Effector memory CD4-positive, alpha-beta T cell (primary cell): Measurements from ENCODE around the gene NCBP1.
A peak's percentile ranks its signal among the peaks of the same experiment; 100 is the strongest.
"Not testable (repeated sequence)": the region's sequence is repeated elsewhere in the genome, so short reads cannot be mapped to it uniquely, and the experiment has no call there.

Source experiments
- DNase-seq, 3 donors: peaks; one replicate each; pipeline ENCODE4 v3.0.0-alpha.2; 2020
- H3K27ac ChIP-seq: 2 replicates; pipeline ENCODE4 v1.7.0; 2013; ENCODE audit warnings: mild to moderate bottlenecking, low read length, moderate library complexity; ENCODE audit not compliant: insufficient read depth, poor library complexity, severe bottlenecking
- H3K27me3 ChIP-seq: replicated peaks from 2 replicates; pipeline ENCODE4 v1.7.0; 2013; ENCODE audit warnings: mild to moderate bottlenecking, low read length; ENCODE audit not compliant: insufficient read depth, control insufficient read depth, poor library complexity, severe bottlenecking
- H3K36me3 ChIP-seq: 2 replicates; pipeline ENCODE4 v1.7.0; 2013; ENCODE audit warnings: mild to moderate bottlenecking, low read length, moderate library complexity; ENCODE audit not compliant: control insufficient read depth, insufficient read depth
- H3K4me1 ChIP-seq: 2 replicates; pipeline ENCODE4 v1.7.0; 2013; ENCODE audit warnings: low read length, mild to moderate bottlenecking; ENCODE audit not compliant: control insufficient read depth, insufficient read depth, poor library complexity, severe bottlenecking
- H3K4me3 ChIP-seq: 2 replicates; pipeline ENCODE4 v1.7.0; 2013; ENCODE audit warnings: low read length, low read depth, mild to moderate bottlenecking; ENCODE audit not compliant: insufficient read depth, poor library complexity, severe bottlenecking
- H3K9me3 ChIP-seq: 2 replicates; pipeline ENCODE4 v1.7.0; 2013; ENCODE audit warnings: mild to moderate bottlenecking, low read length, moderate library complexity; ENCODE audit not compliant: control insufficient read depth

The NCBP1 gene

DNA sequence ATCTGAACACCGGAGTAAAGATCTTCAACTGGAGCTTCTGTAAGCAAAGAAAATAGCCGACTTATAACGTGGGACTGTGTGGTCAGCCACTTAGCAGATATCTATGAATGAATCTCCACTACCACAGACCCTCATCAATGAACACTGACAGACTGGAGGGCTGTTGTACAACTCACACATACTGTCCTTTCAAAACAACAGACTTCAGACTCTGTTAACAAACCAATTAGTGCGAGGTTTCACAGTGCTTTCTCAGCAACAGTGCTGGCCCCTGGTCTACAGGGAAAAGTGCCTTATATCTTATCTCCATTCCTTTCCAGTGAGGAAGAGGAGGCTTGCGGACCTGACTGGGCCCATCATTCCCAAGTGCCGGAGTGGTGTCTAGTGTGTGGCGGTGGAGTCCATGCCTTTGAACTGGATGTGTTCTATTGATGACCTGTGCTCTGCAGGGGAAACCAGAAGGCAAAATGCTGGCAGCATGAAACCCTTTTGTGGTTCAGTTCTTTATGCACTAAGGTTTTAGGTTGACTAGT, 34.2 kb upstream of the NCBP1 start:
- no peak for DNase-seq
- Histone ChIP-seq H3K27ac (no peak overlapping the region), H3K36me3 (peaks cover 34% of the 10 kb centered on the region), H3K27me3 (no peaks in the 10 kb centered on the region), H3K4me1 (no peaks in the 10 kb centered on the region), H3K9me3 (no peaks in the 10 kb centered on the region), H3K4me3 (no peak overlapping the region)

DNA sequence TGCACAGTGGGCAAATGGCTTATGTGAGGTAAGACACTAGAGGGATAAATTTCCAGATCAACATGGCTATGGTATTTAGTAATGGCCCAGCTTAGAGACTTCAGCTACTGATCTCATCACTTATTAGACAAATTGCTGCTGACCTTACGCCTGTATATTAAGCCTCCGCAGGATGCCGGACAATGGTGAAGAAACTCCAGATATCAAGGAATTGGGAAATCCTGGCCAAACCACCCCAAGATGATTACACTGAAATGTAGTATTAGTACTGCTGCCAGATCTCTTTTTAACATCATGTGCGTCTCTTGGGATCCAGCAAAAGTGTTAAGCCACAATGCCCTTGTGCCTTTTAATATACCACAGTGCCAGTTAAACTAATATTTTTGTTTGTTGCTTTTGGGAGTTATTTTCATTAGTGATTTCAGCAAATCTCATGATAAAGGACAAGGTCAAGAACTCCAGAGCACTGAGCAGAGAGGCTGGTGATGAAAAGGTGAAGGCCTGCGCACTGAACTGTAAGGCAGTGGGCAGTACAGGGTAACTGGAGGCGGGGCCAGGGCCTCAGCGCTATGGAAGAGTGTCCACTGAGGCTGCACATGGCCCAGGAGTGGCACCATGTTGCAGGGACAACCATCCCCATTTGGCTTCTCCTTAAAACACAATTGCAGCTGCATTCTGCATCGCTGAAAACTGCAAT, 32.9 kb upstream of the NCBP1 start:
- Histone ChIP-seq H3K27me3 (no peaks in the 10 kb centered on the region), H3K36me3 (peaks cover 47% of the 10 kb centered on the region), H3K27ac (no peak overlapping the region), H3K9me3 (no peaks in the 10 kb centered on the region), H3K4me3 (no peak overlapping the region), H3K4me1 (no peaks in the 10 kb centered on the region)
- DNase-seq, result no peak

DNA sequence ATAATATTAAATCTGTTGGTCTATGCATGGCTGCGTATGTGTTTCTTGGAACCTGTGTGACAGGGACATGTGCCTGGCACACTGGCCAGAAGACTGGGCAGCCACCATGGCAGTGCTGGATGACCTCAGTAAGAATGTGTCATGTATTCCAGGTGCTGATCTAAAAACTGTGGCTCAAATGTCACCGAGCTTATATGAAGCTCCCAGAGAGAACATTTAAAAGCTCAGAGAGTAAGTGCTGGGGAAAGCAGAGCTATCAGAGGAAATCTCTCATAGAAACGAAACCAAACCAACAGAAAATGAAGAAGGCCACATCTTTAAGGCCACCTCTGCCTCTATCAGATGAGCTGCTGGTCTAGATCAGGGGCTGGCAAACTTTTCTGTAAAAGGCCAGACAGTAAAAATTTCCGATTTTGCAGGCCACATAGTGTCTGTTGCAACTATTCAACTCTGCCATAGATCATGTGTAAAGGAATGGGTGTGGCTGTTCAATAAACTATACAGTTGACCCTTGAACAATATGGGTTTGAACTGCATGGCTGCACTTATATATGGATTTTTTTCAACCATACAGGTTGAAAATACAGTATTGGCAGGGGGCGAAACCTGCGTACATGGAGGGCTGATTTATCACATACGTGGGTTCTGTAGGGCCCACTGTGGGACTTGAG, 32.3 kb upstream of the NCBP1 start:
- H3K27ac ChIP-seq, result no peak overlapping the region
- no peak overlapping the region for H3K4me3 ChIP-seq
- no peaks in the 10 kb centered on the region for H3K4me1 ChIP-seq
- DNase-seq, result no peak
- peaks cover 52% of the 10 kb centered on the region for H3K36me3 ChIP-seq
- H3K9me3 ChIP-seq, result no peaks in the 10 kb centered on the region
- no peaks in the 10 kb centered on the region for H3K27me3 ChIP-seq

DNA sequence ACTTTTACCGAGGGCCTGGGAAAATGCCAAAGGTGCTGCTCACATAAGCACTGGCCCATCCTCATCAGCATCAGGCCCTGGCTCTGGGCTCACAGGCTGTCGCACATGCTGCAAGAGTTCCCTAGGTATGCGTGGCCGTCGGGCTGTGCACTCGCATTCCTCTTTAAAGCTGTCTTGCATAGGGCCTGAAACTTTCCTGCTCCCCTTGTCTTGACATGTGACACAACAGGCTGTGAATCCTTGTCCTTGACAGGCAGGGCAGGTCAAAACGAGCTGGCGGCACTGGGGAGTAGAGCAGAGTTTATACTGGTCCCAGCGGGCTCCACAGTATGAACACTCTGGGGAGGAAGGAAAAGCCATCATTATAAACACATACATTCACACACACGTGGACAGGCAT, 31.2 kb upstream of the NCBP1 start:
- peaks cover 58% of the 10 kb centered on the region for H3K36me3 ChIP-seq

DNA sequence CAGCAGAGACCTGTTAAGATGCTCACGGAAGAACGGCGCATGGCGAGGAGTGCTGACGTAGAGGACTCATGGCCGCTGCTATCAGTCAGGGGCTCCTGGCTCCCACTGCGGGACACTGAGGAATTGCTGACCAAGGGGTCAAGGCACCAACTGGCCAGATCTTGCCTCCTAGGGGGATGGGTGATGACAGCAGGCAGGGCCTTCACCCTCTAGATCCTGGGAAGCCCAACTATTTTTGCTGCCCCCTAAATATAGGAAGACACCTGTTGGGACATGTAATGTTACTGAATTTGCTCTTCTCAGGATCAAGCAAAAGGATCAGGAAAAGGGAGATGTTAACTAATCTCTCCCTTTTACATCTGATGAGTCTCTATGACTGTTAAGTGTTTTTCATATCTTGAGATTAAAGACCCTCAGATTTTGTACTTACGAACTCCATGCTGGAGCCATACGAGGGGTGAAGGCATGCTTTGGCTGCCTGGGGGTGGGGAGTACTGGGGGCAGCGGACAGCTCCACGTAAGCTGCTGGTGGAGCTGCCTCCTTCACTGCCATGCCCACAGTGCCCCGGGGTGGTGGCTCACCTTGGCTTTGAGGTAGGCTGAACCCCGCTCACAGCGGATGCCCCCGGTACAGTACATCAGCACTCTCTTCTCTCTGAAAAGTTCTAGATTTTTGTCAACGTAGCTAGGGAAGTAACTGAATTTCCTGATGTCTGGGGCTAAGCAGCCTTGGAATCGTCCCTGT, 28.5 kb upstream of the NCBP1 start:
- H3K27ac ChIP-seq, result no peak overlapping the region
- H3K27me3 ChIP-seq, result no peaks in the 10 kb centered on the region
- no peak for DNase-seq
- no peaks in the 10 kb centered on the region for H3K4me1 ChIP-seq
- H3K4me3 ChIP-seq, result no peak overlapping the region
- no peaks in the 10 kb centered on the region for H3K9me3 ChIP-seq
- peaks cover 59% of the 10 kb centered on the region for H3K36me3 ChIP-seq

More for the DNA sequence above, 31.2 kb upstream of the NCBP1 start:
- no peaks in the 10 kb centered on the region for H3K9me3 ChIP-seq
- H3K27ac ChIP-seq, result no peak overlapping the region
- H3K4me3 ChIP-seq, result no peak overlapping the region
- DNase-seq, result no peak
- no peaks in the 10 kb centered on the region for H3K4me1 ChIP-seq
- no peaks in the 10 kb centered on the region for H3K27me3 ChIP-seq

DNA sequence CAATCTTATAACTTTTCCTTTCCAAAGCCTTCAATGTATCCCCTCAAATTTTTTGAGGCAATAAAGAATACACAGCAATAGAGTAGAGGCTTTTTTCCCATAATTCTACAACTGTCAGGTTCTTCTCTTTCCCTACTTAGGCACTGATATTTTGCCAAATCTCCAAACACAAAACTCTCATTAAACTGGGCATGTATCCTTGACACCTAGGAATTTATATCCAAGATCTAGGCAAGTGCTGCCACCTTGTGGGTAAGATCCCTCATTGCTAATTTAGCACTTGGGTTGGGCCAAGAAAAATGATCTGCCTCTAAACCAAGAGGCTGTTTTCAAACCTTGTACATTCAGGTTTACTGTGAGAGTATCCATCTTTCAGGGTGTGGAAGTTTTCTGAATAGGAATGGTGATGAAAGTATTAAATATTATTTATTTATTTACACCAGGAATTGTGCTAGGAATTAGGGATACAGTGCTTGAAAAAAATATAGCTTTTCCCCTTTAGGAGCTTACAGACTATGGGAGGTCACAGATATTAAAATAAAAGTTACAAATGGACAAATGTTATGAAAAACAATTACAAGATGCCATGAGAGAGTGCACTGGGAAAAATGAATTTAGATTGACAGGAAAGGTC, 18.1 kb upstream of the NCBP1 start:
- Histone ChIP-seq H3K4me1 (no peaks in the 10 kb centered on the region), H3K27ac (no peak overlapping the region), H3K27me3 (no peaks in the 10 kb centered on the region), H3K9me3 (no peaks in the 10 kb centered on the region), H3K36me3 (peaks cover 6% of the 10 kb centered on the region), H3K4me3 (no peak overlapping the region)
- DNase-seq, result peak; percentile 16 to 51 (median 19)

DNA sequence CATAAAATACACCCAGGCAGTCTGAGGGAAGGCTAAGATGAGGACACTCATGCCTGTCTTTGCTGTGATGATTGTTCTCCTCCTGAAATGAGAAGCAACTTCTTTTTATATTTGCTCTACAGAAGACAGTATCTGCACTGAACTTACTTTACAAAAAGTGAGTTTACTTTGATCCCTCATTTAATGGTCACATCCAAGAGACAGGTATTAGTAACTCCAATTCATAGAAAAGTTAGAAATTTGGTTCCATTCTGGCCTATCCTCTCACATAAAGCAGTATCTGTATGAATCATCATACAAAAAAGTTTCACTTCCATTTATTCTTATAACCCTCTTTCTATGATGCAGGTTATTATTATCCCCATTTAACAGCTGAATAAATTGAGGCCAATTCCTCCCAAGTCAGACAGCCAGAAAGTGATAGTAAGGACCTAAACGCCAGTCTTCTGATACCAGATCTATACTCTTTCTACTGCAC, 15.6 kb upstream of the NCBP1 start:
- no peaks in the 10 kb centered on the region for H3K9me3 ChIP-seq
- H3K4me3 ChIP-seq, result no peak overlapping the region
- no peaks in the 10 kb centered on the region for H3K27me3 ChIP-seq
- no peak overlapping the region for H3K27ac ChIP-seq
- DNase-seq, result no peak
- no peaks in the 10 kb centered on the region for H3K4me1 ChIP-seq
- no peaks in the 10 kb centered on the region for H3K36me3 ChIP-seq

DNA sequence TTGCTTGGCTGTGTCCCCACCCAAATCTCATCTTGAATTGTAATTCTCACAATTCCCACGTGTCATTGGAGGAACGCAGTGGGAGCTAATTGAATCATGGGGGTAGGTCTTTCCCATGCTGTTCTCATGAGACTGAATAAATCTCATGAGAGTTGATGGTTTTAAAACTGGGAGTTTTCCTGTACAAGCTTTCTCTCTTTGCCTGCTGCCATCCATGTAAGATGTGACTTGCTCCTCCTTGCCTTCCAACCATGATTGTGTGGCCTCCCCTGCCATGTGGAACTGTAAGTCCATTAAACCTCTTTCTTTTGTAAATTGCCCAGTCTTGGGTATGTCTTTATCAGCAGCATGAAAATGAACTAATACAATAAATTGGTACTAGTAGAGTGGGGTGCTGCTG, 13.6 kb upstream of the NCBP1 start:
- not testable (repeated sequence) for H3K9me3 ChIP-seq, H3K4me3 ChIP-seq, DNase-seq, H3K36me3 ChIP-seq, H3K27me3 ChIP-seq, H3K27ac ChIP-seq, H3K4me1 ChIP-seq

DNA sequence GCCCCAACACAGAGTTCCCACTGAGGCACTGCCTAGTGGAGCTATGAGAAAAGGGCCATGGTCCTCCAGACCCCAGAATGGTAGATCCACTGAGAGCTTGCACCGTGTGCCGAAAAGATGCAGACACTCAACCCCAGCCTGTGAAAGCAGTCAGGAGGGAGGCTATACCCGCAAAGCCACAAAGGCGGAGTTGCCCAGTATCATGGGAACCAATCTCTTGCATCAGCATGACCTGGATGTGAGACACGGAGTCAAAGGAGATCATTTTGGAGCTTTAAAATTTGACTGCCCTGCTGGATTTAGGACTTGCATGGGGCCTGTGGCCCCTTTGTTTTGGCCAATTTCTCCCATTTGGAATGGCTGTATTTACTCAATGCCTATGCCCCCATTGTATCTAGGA, 11.1 kb upstream of the NCBP1 start:
- not testable (repeated sequence) for H3K4me1 ChIP-seq, H3K27ac ChIP-seq, H3K9me3 ChIP-seq, H3K27me3 ChIP-seq, H3K36me3 ChIP-seq, DNase-seq, H3K4me3 ChIP-seq
